Loucy (cell line): ENCODE measurements around the gene GIMAP2.
A peak's percentile ranks its signal among the peaks of the same experiment; 100 is the strongest.

Experiments
- H2AFZ ChIP-seq: fragments of 200-600 bp; sonication (generic); 2 replicates; pipeline ENCODE4 v1.6.0; 2016; ENCODE audit warnings: antibody characterized with exemption, mild to moderate bottlenecking, low read length, moderate library complexity
- H3F3A ChIP-seq: fragments of 200-600 bp; 2 replicates; pipeline ENCODE4 v1.6.0; 2016; ENCODE audit warnings: antibody characterized with exemption, low read depth, mild to moderate bottlenecking
- H3K27me3 ChIP-seq: fragments of 200-600 bp; sonication (generic); 2 replicates; pipeline ENCODE4 v1.6.1; 2014; ENCODE audit warnings: low read length, mild to moderate bottlenecking; ENCODE audit not compliant: insufficient read depth, poor library complexity, severe bottlenecking
- H3K36me3 ChIP-seq: fragments of 200-600 bp; sonication (generic); 2 replicates; pipeline ENCODE4 v1.6.1; 2016; ENCODE audit warnings: low read length; ENCODE audit not compliant: insufficient read depth
- H3K4me1 ChIP-seq: fragments of 200-600 bp; sonication (generic); 2 replicates; pipeline ENCODE4 v1.5.1; 2014; ENCODE audit warnings: low read length, mild to moderate bottlenecking; ENCODE audit not compliant: insufficient read depth, poor library complexity, severe bottlenecking
- H3K4me2 ChIP-seq: fragments of 200-600 bp; sonication (generic); 2 replicates; pipeline ENCODE4 v1.6.0; 2014; ENCODE audit warnings: antibody characterized with exemption, low read length, low read depth, mild to moderate bottlenecking; ENCODE audit not compliant: poor library complexity, severe bottlenecking
- H3K4me3 ChIP-seq: fragments of 200-600 bp; sonication (generic); 2 replicates; pipeline ENCODE4 v1.5.1; 2014; ENCODE audit warnings: low read length, mild to moderate bottlenecking, mixed read lengths; ENCODE audit not compliant: poor library complexity, severe bottlenecking
- H3K79me2 ChIP-seq: fragments of 200-600 bp; sonication (generic); 2 replicates; pipeline ENCODE4 v1.6.1; 2014; ENCODE audit warnings: low read length; ENCODE audit not compliant: insufficient read depth
- H3K9ac ChIP-seq: fragments of 200-600 bp; sonication (generic); 2 replicates; pipeline ENCODE4 v1.6.0; 2014; ENCODE audit warnings: mild to moderate bottlenecking, low read depth, low read length, moderate library complexity; ENCODE audit not compliant: poor library complexity, severe bottlenecking
- H3K9me2 ChIP-seq: fragments of 200-600 bp; sonication (generic); replicated peaks from 2 replicates; pipeline ENCODE4 v1.6.1; 2016; ENCODE audit warnings: low read depth, low read length, mixed read lengths
- H3K9me3 ChIP-seq: fragments of 200-600 bp; sonication (generic); 2 replicates; pipeline ENCODE4 v1.6.1; 2014; ENCODE audit warnings: mild to moderate bottlenecking, antibody characterized with exemption, low read length, low read depth; ENCODE audit not compliant: insufficient read depth
- H4K20me1 ChIP-seq: fragments of 200-600 bp; sonication (generic); 2 replicates; pipeline ENCODE4 v1.6.0; 2014; ENCODE audit warnings: antibody characterized with exemption, low read length, mild to moderate bottlenecking; ENCODE audit not compliant: insufficient read depth, poor library complexity, severe bottlenecking
- CTCF ChIP-seq: fragments of 200-600 bp; sonication (generic); conservative IDR thresholded peaks from 2 replicates; pipeline ENCODE4 v1.5.1; 2014; ENCODE audit warnings: mild to moderate bottlenecking, antibody characterized with exemption, low read length
- EZH2phosphoT487 ChIP-seq: fragments of 200-600 bp; IDR thresholded peaks from 2 replicates; pipeline ENCODE4 v1.6.1; 2018; ENCODE audit warnings: antibody characterized with exemption, mild to moderate bottlenecking, moderate library complexity, borderline replicate concordance

The GIMAP2 gene

GRCh38 chr7:150737265-150738055 is 52.0 kb downstream of the GIMAP2 start, which contains the start of gene GIMAP5:
TSS of gene GIMAP5 (plus strand) at chr7:150737418. CDS start at chr7:150740885, 3,467 bp downstream.
- Histone ChIP-seq H3K4me3 (peak within 1 kb of the TSS; percentile 76), H3K9me3 (0 out of 2 replicates have a peak, but pooled peaks cover 4% of the 10 kb centered on the region), H2AFZ (peak within 1 kb of the TSS; percentile 74), H3K4me1 (peaks cover 38% of the 10 kb centered on the region), H3K9me2 (no peaks in the 10 kb centered on the region), H3F3A (no peaks in the 10 kb centered on the region), H3K79me2 (peaks cover 31% of the 10 kb centered on the region), H3K36me3 (0 out of 2 replicates have a peak, but pooled peaks cover under 1% of the 10 kb centered on the region), H4K20me1 (no peaks in the 10 kb centered on the region), H3K4me2 (peak within 1 kb of the TSS; percentile 80), H3K9ac (peak within 1 kb of the TSS; percentile 71), H3K27me3 (no peaks in the 10 kb centered on the region)
- no peak for TF ChIP-seq EZH2phosphoT487
- no peak for TF ChIP-seq CTCF

- Histone ChIP-seq H3F3A (no peaks in the 10 kb centered on the region), H3K79me2 (peaks cover 31% of the 10 kb centered on the region), H3K27me3 (no peaks in the 10 kb centered on the region), H3K4me2 (peak overlapping the region; percentile 80), H2AFZ (peak overlapping the region; percentile 74; the same call in 1 of the 2 replicates), H3K4me3 (peak overlapping the region; percentile 76), H3K9me3 (0 out of 2 replicates have a peak, but pooled peaks cover 4% of the 10 kb centered on the region), H4K20me1 (no peaks in the 10 kb centered on the region), H3K9me2 (no peaks in the 10 kb centered on the region), H3K9ac (peak overlapping the region; percentile 71), H3K4me1 (peaks cover 37% of the 10 kb centered on the region), H3K36me3 (0 out of 2 replicates have a peak, but pooled peaks cover 7% of the 10 kb centered on the region)
- TF ChIP-seq CTCF (no peak), EZH2phosphoT487 (no peak)
These were observed 52.6 kb downstream of the GIMAP2 start for GRCh38 chr7:150738092-150738491.

DNA sequence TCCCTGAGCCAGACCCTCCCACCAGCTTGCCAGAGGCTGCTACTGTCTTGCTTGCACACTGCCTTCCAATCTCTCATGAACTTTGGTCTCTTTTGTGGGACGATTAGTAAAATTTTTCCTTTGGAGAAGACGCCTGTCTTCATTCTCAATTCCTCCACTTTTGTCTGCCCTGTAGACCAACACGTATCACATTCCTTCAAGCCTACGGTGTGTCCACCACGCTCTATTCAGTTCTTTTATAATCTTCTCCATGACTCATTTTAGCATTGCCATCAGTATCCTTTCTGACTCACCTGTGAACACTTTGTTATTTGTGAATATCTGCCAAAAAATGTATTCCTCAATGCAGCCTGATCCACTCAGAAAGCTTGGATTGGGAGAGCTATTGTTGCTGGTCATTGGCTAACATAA is 53.1 kb downstream of the GIMAP2 start:
- H3K9me3 ChIP-seq, result 0 out of 2 replicates have a peak, but pooled peaks cover 4% of the 10 kb centered on the region
- H3K4me2 ChIP-seq, result peak overlapping the region; percentile 80
- peak overlapping the region; percentile 71 for H3K9ac ChIP-seq
- H3K4me1 ChIP-seq, result peaks cover 38% of the 10 kb centered on the region
- H3K36me3 ChIP-seq, result 0 out of 2 replicates have a peak, but pooled peaks cover 8% of the 10 kb centered on the region
- peaks cover 31% of the 10 kb centered on the region for H3K79me2 ChIP-seq
- H3K9me2 ChIP-seq, result no peaks in the 10 kb centered on the region
- no peaks in the 10 kb centered on the region for H3F3A ChIP-seq
- H2AFZ ChIP-seq, result no peak overlapping the region
- H3K4me3 ChIP-seq, result peak overlapping the region; percentile 76
- TF ChIP-seq CTCF, result no peak
- TF ChIP-seq EZH2phosphoT487, result no peak
- no peaks in the 10 kb centered on the region for H4K20me1 ChIP-seq
- H3K27me3 ChIP-seq, result no peaks in the 10 kb centered on the region
